DOHH2 (cell line): ENCODE results near the gene GLIPR1L1.
A peak's percentile ranks its signal among the peaks of the same experiment; 100 is the strongest.

ENCODE experiments used
- H3F3A ChIP-seq: fragments of 200-600 bp; sonication (generic), shearing (Covaris generic); 2 replicates; pipeline ENCODE4 v1.6.0; 2016; ENCODE audit warnings: antibody characterized with exemption, mild to moderate bottlenecking; ENCODE audit not compliant: control insufficient read depth, insufficient read depth
- H3K27ac ChIP-seq: fragments of 200-600 bp; sonication (generic); 2 replicates; pipeline ENCODE4 v1.5.1; 2014; ENCODE audit warnings: low read depth, mild to moderate bottlenecking, low read length, moderate library complexity
- H3K27me3 ChIP-seq: fragments of 200-600 bp; sonication (generic); 2 replicates; pipeline ENCODE4 v1.6.1; 2014; ENCODE audit warnings: mild to moderate bottlenecking, low read length, mixed read lengths; ENCODE audit not compliant: control insufficient read depth
- H3K36me3 ChIP-seq: fragments of 200-600 bp; sonication (generic); 2 replicates; pipeline ENCODE4 v1.6.1; 2014; ENCODE audit warnings: mild to moderate bottlenecking, low read length, moderate library complexity, mixed read lengths; ENCODE audit not compliant: control insufficient read depth
- H3K4me1 ChIP-seq: fragments of 200-600 bp; sonication (generic); 2 replicates; pipeline ENCODE4 v1.6.1; 2014; ENCODE audit warnings: mild to moderate bottlenecking, low read length, mixed read lengths; ENCODE audit not compliant: control insufficient read depth
- H3K4me2 ChIP-seq: fragments of 200-600 bp; sonication (generic); 2 replicates; pipeline ENCODE4 v1.6.0; 2014; ENCODE audit warnings: mild to moderate bottlenecking, low read length, moderate library complexity
- H3K4me3 ChIP-seq: fragments of 200-600 bp; sonication (generic); 2 replicates; pipeline ENCODE4 v1.5.1; 2014; ENCODE audit warnings: mild to moderate bottlenecking, low read length, mixed read lengths
- H3K79me2 ChIP-seq: fragments of 200-600 bp; sonication (generic); 2 replicates; pipeline ENCODE4 v1.6.1; 2014; ENCODE audit warnings: mild to moderate bottlenecking, low read length, mixed read lengths; ENCODE audit not compliant: control insufficient read depth
- H3K9me2 ChIP-seq: fragments of 200-600 bp; sonication (generic); replicated peaks from 2 replicates; pipeline ENCODE4 v1.6.1; 2014; ENCODE audit warnings: mild to moderate bottlenecking, low read length, mixed read lengths; ENCODE audit not compliant: control insufficient read depth
- H3K9me3 ChIP-seq: fragments of 200-600 bp; sonication (generic); 2 replicates; pipeline ENCODE4 v1.6.1; 2014; ENCODE audit warnings: antibody characterized with exemption, low read length, mixed read lengths; ENCODE audit not compliant: control insufficient read depth, insufficient read depth
- H4K20me1 ChIP-seq: fragments of 200-600 bp; sonication (generic); 2 replicates; pipeline ENCODE4 v1.6.0; 2014; ENCODE audit warnings: low read depth, mild to moderate bottlenecking, antibody characterized with exemption, low read length, moderate library complexity; ENCODE audit not compliant: control insufficient read depth, insufficient read depth
- CTCF ChIP-seq: fragments of 200-600 bp; sonication (generic); IDR thresholded peaks from one replicate; pipeline ENCODE4 v1.5.1; 2014; ENCODE audit warnings: antibody characterized with exemption, mild to moderate bottlenecking, low read depth, low read length; ENCODE audit not compliant: poor library complexity, severe bottlenecking
- EZH2phosphoT487 ChIP-seq: fragments of 200-600 bp; sonication (generic); IDR thresholded peaks from 2 replicates; pipeline ENCODE4 v1.6.1; 2017; ENCODE audit warnings: borderline replicate concordance, mild to moderate bottlenecking, antibody characterized with exemption, low read length, moderate library complexity, mixed read lengths

Gene GLIPR1L1

DNA sequence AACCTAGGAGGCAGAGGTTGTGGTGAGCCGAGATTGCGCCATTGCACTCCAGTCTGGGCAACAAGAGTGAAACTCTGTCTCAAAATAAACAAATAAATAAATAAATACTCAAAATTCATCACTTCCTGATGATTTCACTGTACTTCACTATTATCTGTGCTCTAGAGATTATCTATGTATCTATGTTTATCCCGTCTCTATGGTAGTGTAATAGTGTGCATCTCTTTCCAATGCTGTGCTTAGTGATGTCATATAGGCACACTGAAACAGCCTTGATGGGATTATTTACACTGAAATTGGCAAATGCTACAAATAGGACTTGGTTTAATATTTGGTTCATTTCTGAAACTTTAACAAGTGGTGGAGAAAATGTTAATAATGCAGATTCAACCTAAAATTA, 10.8 kb upstream of the GLIPR1L1 start:
- Histone ChIP-seq H3K27ac (no peak overlapping the region), H3K4me1 (no peaks in the 10 kb centered on the region), H3K4me3 (no peak overlapping the region), H4K20me1 (no peaks in the 10 kb centered on the region), H3K9me2 (no peaks in the 10 kb centered on the region), H3F3A (no peaks in the 10 kb centered on the region), H3K27me3 (peaks cover 5% of the 10 kb centered on the region), H3K4me2 (no peak overlapping the region), H3K9me3 (no peaks in the 10 kb centered on the region), H3K79me2 (no peaks in the 10 kb centered on the region), H3K36me3 (no peaks in the 10 kb centered on the region)
- TF ChIP-seq EZH2phosphoT487 (no peak), CTCF (no peak)

GRCh38 chr12:75327642-75328041, 6.8 kb upstream of the GLIPR1L1 start:
- Histone ChIP-seq H3K27ac (no peak overlapping the region), H3K79me2 (no peaks in the 10 kb centered on the region), H3K4me1 (peaks cover 6% of the 10 kb centered on the region), H3K36me3 (no peaks in the 10 kb centered on the region), H3K4me3 (no peak overlapping the region), H3K9me3 (no peaks in the 10 kb centered on the region), H3K27me3 (peaks cover 19% of the 10 kb centered on the region), H3K9me2 (no peaks in the 10 kb centered on the region), H4K20me1 (no peaks in the 10 kb centered on the region), H3K4me2 (no peak overlapping the region), H3F3A (no peaks in the 10 kb centered on the region)
- TF ChIP-seq CTCF, result no peak
- no peak for TF ChIP-seq EZH2phosphoT487

DNA sequence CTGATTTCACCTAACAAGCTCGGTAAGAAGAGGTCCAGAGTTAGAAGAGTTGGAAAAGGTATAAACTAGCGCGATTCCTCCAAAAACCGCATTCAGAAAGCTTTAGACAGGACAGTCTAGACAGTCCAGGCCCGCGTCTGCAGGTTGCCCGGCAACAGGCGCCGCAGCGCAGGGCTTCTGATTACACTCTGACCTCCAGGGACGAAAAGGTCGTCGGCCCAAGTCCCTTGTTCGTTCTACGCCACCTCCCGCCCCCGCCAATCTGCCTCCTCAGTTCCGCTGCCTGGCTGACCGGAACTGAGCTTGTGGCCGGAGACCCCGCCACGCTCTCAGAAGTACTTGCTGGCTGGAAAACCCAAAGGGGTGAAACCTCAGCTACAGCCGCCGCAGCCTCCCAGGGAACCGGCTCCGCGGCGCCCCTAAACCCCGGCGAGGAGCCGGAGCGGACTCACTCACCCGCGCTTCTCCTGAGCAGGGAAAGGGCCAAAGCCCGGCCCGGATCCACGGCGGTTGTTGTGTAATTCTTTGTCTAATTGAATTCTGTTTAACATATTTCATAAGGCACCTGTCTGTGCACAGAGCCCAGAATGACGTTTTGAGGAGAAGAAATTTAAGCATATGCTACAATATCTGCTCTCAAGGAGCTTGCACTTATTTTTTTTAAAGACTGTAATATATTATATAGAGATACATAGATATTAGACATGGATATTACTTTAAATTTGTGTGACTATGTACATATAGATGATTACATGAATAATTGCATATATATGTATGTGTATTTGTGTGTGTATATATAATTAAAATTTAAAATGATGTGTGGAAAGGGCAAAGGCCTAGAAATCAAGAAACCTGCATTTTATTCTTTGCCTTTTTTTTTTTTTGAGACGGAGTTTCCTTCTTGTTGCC, 4.3 kb upstream of the GLIPR1L1 start, which contains the start of gene CAPS2:
CAPS2 (minus strand) TSS at position 407 of the 909 bp plus-strand sequence. CDS start 3,826 bp downstream, outside the sequence.
- H3K27me3 ChIP-seq, result peaks cover 26% of the 10 kb centered on the region
- no peak within 1 kb of the TSS for H3K27ac ChIP-seq
- no peaks in the 10 kb centered on the region for H3K9me3 ChIP-seq
- H3F3A ChIP-seq, result no peaks in the 10 kb centered on the region
- H3K4me3 ChIP-seq, result peak within 1 kb of the TSS; percentile 85
- H4K20me1 ChIP-seq, result no peaks in the 10 kb centered on the region
- no peaks in the 10 kb centered on the region for H3K36me3 ChIP-seq
- no peaks in the 10 kb centered on the region for H3K79me2 ChIP-seq
- H3K4me2 ChIP-seq, result peak within 1 kb of the TSS; percentile 94
- H3K4me1 ChIP-seq, result peaks cover 11% of the 10 kb centered on the region
- no peaks in the 10 kb centered on the region for H3K9me2 ChIP-seq
- TF ChIP-seq EZH2phosphoT487 (0 out of 2 replicates have a peak, but pooled peaks have one; percentile 23), CTCF (no peak)
